H9 (cell line): ENCODE data around the gene PPP2R5B. TPM values are rescaled to one million over a fixed set of nuclear protein-coding genes. Genes with fewer than 3 reads are reported as not detected.

ENCODE experiments used
- DNase-seq: peaks from one replicate; pipeline ENCODE4 v3.0.0-alpha.2; 2017
- H2AFZ ChIP-seq: one replicate; pipeline ENCODE4 v1.6.1; 2013; ENCODE audit warnings: mild to moderate bottlenecking, low read length, control low read depth, moderate library complexity
- H2AK5ac ChIP-seq: 2 replicates; pipeline ENCODE4 v1.6.1; 2013; ENCODE audit warnings: low read length, control low read depth, mixed read lengths; ENCODE audit not compliant: insufficient read length
- H2BK120ac ChIP-seq: one replicate; pipeline ENCODE4 v1.6.1; 2013; ENCODE audit warnings: low read depth, mild to moderate bottlenecking, low read length, control low read depth, inconsistent platforms; ENCODE audit not compliant: poor library complexity, severe bottlenecking
- H2BK12ac ChIP-seq: 2 replicates; pipeline ENCODE4 v1.6.1; 2013; ENCODE audit warnings: low read length, control low read depth, mixed read lengths, low read depth; ENCODE audit not compliant: insufficient read length
- H2BK15ac ChIP-seq: 2 replicates; pipeline ENCODE4 v1.6.1; 2013; ENCODE audit warnings: low read depth, low read length, control low read depth
- H2BK20ac ChIP-seq: one replicate; pipeline ENCODE4 v1.6.1; 2013; ENCODE audit warnings: low read depth, mild to moderate bottlenecking, low read length, control low read depth, inconsistent platforms; ENCODE audit not compliant: poor library complexity, severe bottlenecking
- H2BK5ac ChIP-seq: 2 replicates; pipeline ENCODE4 v1.6.1; 2013; ENCODE audit warnings: low read length, control low read depth, mixed read lengths; ENCODE audit not compliant: insufficient read length
- H3K14ac ChIP-seq: 2 replicates; pipeline ENCODE4 v1.6.1; 2013; ENCODE audit warnings: low read length, control low read depth; ENCODE audit not compliant: insufficient read depth
- H3K18ac ChIP-seq: 2 replicates; pipeline ENCODE4 v1.6.1; 2013; ENCODE audit warnings: low read depth, mild to moderate bottlenecking, mixed read lengths, low read length, control low read depth; ENCODE audit not compliant: insufficient read length
- H3K23ac ChIP-seq: 2 replicates; pipeline ENCODE4 v1.6.1; 2013; ENCODE audit warnings: low read length, control low read depth, mixed read lengths, low read depth; ENCODE audit not compliant: insufficient read length
- H3K23me2 ChIP-seq: 2 replicates; pipeline ENCODE4 v1.6.1; 2013; ENCODE audit warnings: low read depth, mild to moderate bottlenecking, mixed read lengths, low read length, control low read depth; ENCODE audit not compliant: insufficient read length, poor library complexity, severe bottlenecking
- H3K27ac ChIP-seq: 2 replicates; pipeline ENCODE4 v1.5.1; 2013; ENCODE audit warnings: low read length, control low read depth, mixed read lengths, low read depth; ENCODE audit not compliant: insufficient read length
- H3K27me3 ChIP-seq: 2 replicates; pipeline ENCODE4 v1.6.1; 2013; ENCODE audit warnings: low read length, control low read depth, inconsistent platforms; ENCODE audit not compliant: insufficient read depth
- H3K4ac ChIP-seq: 2 replicates; pipeline ENCODE4 v1.6.1; 2013; ENCODE audit warnings: low read depth, mild to moderate bottlenecking, control low read depth, inconsistent platforms, low read length, moderate library complexity
- H3K4me1 ChIP-seq: 2 replicates; pipeline ENCODE4 v1.6.1; 2013; ENCODE audit warnings: low read length, control low read depth, inconsistent platforms; ENCODE audit not compliant: insufficient read depth
- H3K4me2 ChIP-seq: 2 replicates; pipeline ENCODE4 v1.6.1; 2013; ENCODE audit warnings: low read length, control low read depth, mixed read lengths; ENCODE audit not compliant: insufficient read length, insufficient read depth
- H3K56ac ChIP-seq: 2 replicates; pipeline ENCODE4 v1.6.1; 2013; ENCODE audit warnings: low read depth, mild to moderate bottlenecking, mixed read lengths, low read length, control low read depth; ENCODE audit not compliant: insufficient read length
- H3K79me1 ChIP-seq: 2 replicates; pipeline ENCODE4 v1.6.1; 2013; ENCODE audit warnings: low read depth, mild to moderate bottlenecking, moderate library complexity, low read length, control low read depth, inconsistent platforms; ENCODE audit not compliant: insufficient read depth, poor library complexity, severe bottlenecking
- H3K79me2 ChIP-seq: 2 replicates; pipeline ENCODE4 v1.6.1; 2013; ENCODE audit warnings: low read length, control low read depth, inconsistent platforms; ENCODE audit not compliant: insufficient read depth
- H3K9ac ChIP-seq: 2 replicates; pipeline ENCODE4 v1.6.1; 2013; ENCODE audit warnings: low read length, control low read depth, mixed read lengths; ENCODE audit not compliant: insufficient read length; ENCODE audit errors: extremely low read depth
- H3K9me3 ChIP-seq: one replicate; pipeline ENCODE4 v1.6.1; 2013; ENCODE audit warnings: low read depth, low read length, inconsistent platforms; ENCODE audit not compliant: control insufficient read depth
- H3T11ph ChIP-seq: one replicate; pipeline ENCODE4 v1.6.1; 2013; ENCODE audit warnings: mild to moderate bottlenecking, low read length, control low read depth, inconsistent platforms
- H4K20me1 ChIP-seq: one replicate; pipeline ENCODE4 v1.6.1; 2013; ENCODE audit not compliant: control insufficient read depth, insufficient read length, insufficient read depth
- H4K5ac ChIP-seq: 2 replicates; pipeline ENCODE4 v1.6.1; 2013; ENCODE audit warnings: low read depth, mild to moderate bottlenecking, mixed read lengths, low read length, control low read depth; ENCODE audit not compliant: insufficient read length
- H4K8ac ChIP-seq: replicated peaks from 2 replicates; pipeline ENCODE4 v1.6.1; 2013; ENCODE audit warnings: low read length, control low read depth, mixed read lengths, low read depth; ENCODE audit not compliant: insufficient read length
- H4K91ac ChIP-seq: 2 replicates; pipeline ENCODE4 v1.6.1; 2013; ENCODE audit warnings: low read depth, mild to moderate bottlenecking, moderate library complexity, mixed read lengths, low read length, control low read depth; ENCODE audit not compliant: insufficient read length
- H3K27ac Mint-ChIP-seq, 3 experiments: 2 replicates in 2 of 3; 3 replicates in 1 of 3; pipeline ENCODE4 v1.8.0; 2020 to 2021; ENCODE audit warnings: mixed read lengths in 3 of 3, mild to moderate bottlenecking in 1 of 3, moderate library complexity in 1 of 3
- H3K27me3 Mint-ChIP-seq: 2 replicates; pipeline ENCODE4 v1.8.0; 2021; ENCODE audit warnings: low read depth, mild to moderate bottlenecking, moderate library complexity, mixed read lengths
- H3K36me3 Mint-ChIP-seq, 3 experiments: 2 replicates in 2 of 3; 3 replicates in 1 of 3; pipeline ENCODE4 v1.8.0; 2020 to 2021; ENCODE audit warnings: low read depth in 3 of 3, mixed read lengths in 3 of 3; ENCODE audit not compliant: insufficient read depth in 1 of 3
- H3K4me1 Mint-ChIP-seq, 2 experiments: 2 replicates each; pipeline ENCODE4 v1.8.0; 2020; ENCODE audit warnings: mixed read lengths in 2 of 2
- H3K4me3 Mint-ChIP-seq, 2 experiments: 2 replicates in 1 of 2; 3 replicates in 1 of 2; pipeline ENCODE4 v1.8.0; 2020 to 2021; ENCODE audit warnings: mild to moderate bottlenecking in 2 of 2, mixed read lengths in 2 of 2, moderate library complexity in 1 of 2
- H3K9me3 Mint-ChIP-seq, 2 experiments: 2 replicates in 1 of 2; 3 replicates in 1 of 2; pipeline ENCODE4 v1.8.0; 2020; ENCODE audit warnings: mild to moderate bottlenecking in 2 of 2, mixed read lengths in 2 of 2, moderate library complexity in 1 of 2
- CTCF ChIP-seq: fragments of 200-600 bp; sonication (generic); conservative IDR thresholded peaks from 3 replicates; pipeline ENCODE4 v1.8.0; 2021; ENCODE audit warnings: antibody characterized with exemption, mild to moderate bottlenecking
- WGBS: extraction: QIAGEN DNeasy Blood & Tissue Kit; methylation state at CpG from one replicate; pipeline ENCODE4 v1.1.7; 2013; ENCODE audit warnings: missing lambda C conversion rate, low lambda C conversion rate, mixed read lengths; ENCODE audit not compliant: insufficient read length; ENCODE audit errors: extremely low coverage; 5-methylcytosine and 5-hydroxymethylcytosine counted together
- total RNA-seq: library from RNA; stranded (reverse); gene quantifications from 2 replicates; pipeline ENCODE4 v1.2.1, GENCODE V29; 2021

The PPP2R5B gene
- total RNA-seq, 1 experiment from 2014 or later, result 6.3 TPM

GRCh38 chr11:64881476-64881875 lies 43.0 kb upstream of the PPP2R5B start:
- Histone ChIP-seq H3K9me3 (no peaks in the 10 kb centered on the region), H2BK20ac (no peak overlapping the region), H3K23me2 (peaks cover 19% of the 10 kb centered on the region), H2AK5ac (no peak overlapping the region), H3T11ph (no peak overlapping the region), H3K27me3 (no peaks in the 10 kb centered on the region), H2BK15ac (no peak overlapping the region), H4K20me1 (no peaks in the 10 kb centered on the region), H4K8ac (no peak overlapping the region), H3K79me2 (no peaks in the 10 kb centered on the region), H2BK120ac (no peak overlapping the region), H3K14ac (no peak overlapping the region), H3K56ac (no peak overlapping the region), H3K4me2 (no peak overlapping the region), H2BK5ac (no peak overlapping the region), H3K79me1 (no peaks in the 10 kb centered on the region), H3K9ac (no peak overlapping the region), H4K91ac (no peak overlapping the region), H3K18ac (no peak overlapping the region), H4K5ac (no peak overlapping the region), H3K4ac (no peak overlapping the region), H3K27ac (no peak overlapping the region), H2BK12ac (no peak overlapping the region), H3K23ac (no peak overlapping the region), H2AFZ (no peak overlapping the region), H3K4me1 (no peaks in the 10 kb centered on the region; the same call in 1 of the 2 replicates)
- H3K9me3 Mint-ChIP-seq, result no peaks in the 10 kb centered on the region; a peak in 1 of 5 replicates
- DNase-seq, result no peak
- peaks cover 12% of the 10 kb centered on the region for H3K27me3 Mint-ChIP-seq
- no CpG with 5 or more reads among the region's 8 CpGs for WGBS
- peaks cover 0 to 2% (median 0%) of the 10 kb centered on the region in 3 experiments; a peak in 1 of 7 replicates for H3K36me3 Mint-ChIP-seq
- H3K4me3 Mint-ChIP-seq, result peak overlapping the region in 1 of 2 experiments; percentile 64; a peak in 1 of 5 replicates
- H3K27ac Mint-ChIP-seq, result peak overlapping the region in 1 of 3 experiments; percentile 70; a peak in 2 of 7 replicates
- peaks cover 23 to 26% of the 10 kb centered on the region in 2 experiments for H3K4me1 Mint-ChIP-seq
- TF ChIP-seq CTCF, result no peak
